ENCODE measurements around the gene TGFBI.
A peak's percentile ranks its signal among the peaks of the same experiment; 100 is the strongest.

Gene TGFBI

GRCh38 chr5:136026636-136027035, 2.2 kb upstream of the TGFBI start:
- no peaks in the 10 kb centered on the region for H3K9me3 ChIP-seq (ENCODE audit: control insufficient read depth, low read length)
- no peak overlapping the region for H3K27ac ChIP-seq (ENCODE audit: low read depth, low read length, severe bottlenecking)
- no peak overlapping the region for H3K4me3 ChIP-seq (ENCODE audit: extremely low read depth, insufficient read depth, low read length, poor library complexity, severe bottlenecking)
- 86 to 98% methylated on average over 3 of the region's 3 CpGs for WGBS, 2 experiments (ENCODE audit: insufficient coverage in 2 of 2)
- peaks cover 13% of the 10 kb centered on the region for H3K36me3 ChIP-seq (ENCODE audit: control insufficient read depth, insufficient read depth, low read length)
- peaks cover 38% of the 10 kb centered on the region for H3K4me1 ChIP-seq (ENCODE audit: control insufficient read depth, insufficient read depth, low read length, poor library complexity, severe bottlenecking)

- Histone ChIP-seq H3K36me3 (ENCODE audit: control insufficient read depth, insufficient read depth, low read length) (peaks cover 20% of the 10 kb centered on the region), H3K9me3 (ENCODE audit: control insufficient read depth, low read length) (no peaks in the 10 kb centered on the region), H3K27ac (ENCODE audit: low read depth, low read length, severe bottlenecking) (no peak overlapping the region), H3K4me1 (ENCODE audit: control insufficient read depth, insufficient read depth, low read length, poor library complexity, severe bottlenecking) (peaks cover 45% of the 10 kb centered on the region), H3K4me3 (ENCODE audit: extremely low read depth, insufficient read depth, low read length, poor library complexity, severe bottlenecking) (no peak overlapping the region)
- 85 to 96% methylated on average over 4 of the region's 4 CpGs for WGBS, 2 experiments (ENCODE audit: insufficient coverage in 2 of 2)
These were observed 1.5 kb upstream of the TGFBI start for GRCh38 chr5:136027311-136027710.

GRCh38 chr5:136028090-136028489, 698 bp upstream of the TGFBI start:
- no peaks in the 10 kb centered on the region for H3K9me3 ChIP-seq (ENCODE audit: control insufficient read depth, low read length)
- H3K27ac ChIP-seq (ENCODE audit: low read depth, low read length, severe bottlenecking), result no peak overlapping the region
- H3K36me3 ChIP-seq (ENCODE audit: control insufficient read depth, insufficient read depth, low read length), result peaks cover 27% of the 10 kb centered on the region
- peaks cover 51% of the 10 kb centered on the region for H3K4me1 ChIP-seq (ENCODE audit: control insufficient read depth, insufficient read depth, low read length, poor library complexity, severe bottlenecking)
- peak overlapping the region; percentile 51 for H3K4me3 ChIP-seq (ENCODE audit: extremely low read depth, insufficient read depth, low read length, poor library complexity, severe bottlenecking)
- WGBS, 2 experiments (ENCODE audit: insufficient coverage in 2 of 2), result no CpG with 5 or more reads among the region's 3 CpGs

- H3K9me3 ChIP-seq (ENCODE audit: control insufficient read depth, low read length), result no peaks in the 10 kb centered on the region
- WGBS, 2 experiments (ENCODE audit: insufficient coverage in 2 of 2), result 90 to 93% methylated on average over 2 of the region's 2 CpGs
- peak overlapping the region; percentile 51 for H3K4me3 ChIP-seq (ENCODE audit: extremely low read depth, insufficient read depth, low read length, poor library complexity, severe bottlenecking)
- H3K4me1 ChIP-seq (ENCODE audit: control insufficient read depth, insufficient read depth, low read length, poor library complexity, severe bottlenecking), result peaks cover 50% of the 10 kb centered on the region
- no peak overlapping the region for H3K27ac ChIP-seq (ENCODE audit: low read depth, low read length, severe bottlenecking)
- H3K36me3 ChIP-seq (ENCODE audit: control insufficient read depth, insufficient read depth, low read length), result peaks cover 49% of the 10 kb centered on the region
These were observed 1.5 kb downstream of the TGFBI start for GRCh38 chr5:136030252-136030651.

- WGBS, 2 experiments (ENCODE audit: insufficient coverage in 2 of 2), result 91 to 92% methylated on average over 4 to 8 of the region's 8 CpGs
- Histone ChIP-seq H3K27ac (ENCODE audit: low read depth, low read length, severe bottlenecking) (peak overlapping the region; percentile 41), H3K4me1 (ENCODE audit: control insufficient read depth, insufficient read depth, low read length, poor library complexity, severe bottlenecking) (peaks cover 49% of the 10 kb centered on the region)
These were observed 2.3 kb downstream of the TGFBI start for GRCh38 chr5:136030956-136031611.

GRCh38 chr5:136031711-136032110, 2.9 kb downstream of the TGFBI start:
- no peak overlapping the region for H3K4me3 ChIP-seq (ENCODE audit: extremely low read depth, insufficient read depth, low read length, poor library complexity, severe bottlenecking)
- H3K36me3 ChIP-seq (ENCODE audit: control insufficient read depth, insufficient read depth, low read length), result peaks cover 63% of the 10 kb centered on the region
- H3K27ac ChIP-seq (ENCODE audit: low read depth, low read length, severe bottlenecking), result peak overlapping the region; percentile 41
- H3K9me3 ChIP-seq (ENCODE audit: control insufficient read depth, low read length), result no peaks in the 10 kb centered on the region
- whole genome bisulfite sequencing, 2 experiments (ENCODE audit: insufficient coverage in 2 of 2), result 79 to 86% methylated on average over 5 to 6 of the region's 6 CpGs
- H3K4me1 ChIP-seq (ENCODE audit: control insufficient read depth, insufficient read depth, low read length, poor library complexity, severe bottlenecking), result peaks cover 49% of the 10 kb centered on the region

More at GRCh38 chr5:136030956-136031611, 2.3 kb downstream of the TGFBI start:
- no peaks in the 10 kb centered on the region for H3K9me3 ChIP-seq (ENCODE audit: control insufficient read depth, low read length)
- H3K36me3 ChIP-seq (ENCODE audit: control insufficient read depth, insufficient read depth, low read length), result peaks cover 57% of the 10 kb centered on the region
- H3K4me3 ChIP-seq (ENCODE audit: extremely low read depth, insufficient read depth, low read length, poor library complexity, severe bottlenecking), result peak overlapping the region; percentile 11

GRCh38 chr5:136032564-136032963, 3.8 kb downstream of the TGFBI start:
- WGBS, 2 experiments (ENCODE audit: insufficient coverage in 2 of 2), result 89 to 96% methylated on average over 2 of the region's 2 CpGs
- H3K27ac ChIP-seq (ENCODE audit: low read depth, low read length, severe bottlenecking), result no peak overlapping the region
- no peaks in the 10 kb centered on the region for H3K9me3 ChIP-seq (ENCODE audit: control insufficient read depth, low read length)
- H3K36me3 ChIP-seq (ENCODE audit: control insufficient read depth, insufficient read depth, low read length), result peaks cover 71% of the 10 kb centered on the region
- peaks cover 49% of the 10 kb centered on the region for H3K4me1 ChIP-seq (ENCODE audit: control insufficient read depth, insufficient read depth, low read length, poor library complexity, severe bottlenecking)
- no peak overlapping the region for H3K4me3 ChIP-seq (ENCODE audit: extremely low read depth, insufficient read depth, low read length, poor library complexity, severe bottlenecking)

- peaks cover 46% of the 10 kb centered on the region for H3K4me1 ChIP-seq (ENCODE audit: control insufficient read depth, insufficient read depth, low read length, poor library complexity, severe bottlenecking)
- 75 to 100% methylated on average over 1 of the region's 1 CpG for WGBS, 2 experiments (ENCODE audit: insufficient coverage in 2 of 2)
- no peak overlapping the region for H3K27ac ChIP-seq (ENCODE audit: low read depth, low read length, severe bottlenecking)
- H3K9me3 ChIP-seq (ENCODE audit: control insufficient read depth, low read length), result peaks cover 3% of the 10 kb centered on the region
- peaks cover 78% of the 10 kb centered on the region for H3K36me3 ChIP-seq (ENCODE audit: control insufficient read depth, insufficient read depth, low read length)
- no peak overlapping the region for H3K4me3 ChIP-seq (ENCODE audit: extremely low read depth, insufficient read depth, low read length, poor library complexity, severe bottlenecking)
These were observed 4.4 kb downstream of the TGFBI start for GRCh38 chr5:136033234-136033633.

- no peak overlapping the region for H3K27ac ChIP-seq (ENCODE audit: low read depth, low read length, severe bottlenecking)
- WGBS, 2 experiments (ENCODE audit: insufficient coverage in 2 of 2), result 89 to 100% methylated on average over 4 of the region's 5 CpGs
These were observed 5.1 kb downstream of the TGFBI start for GRCh38 chr5:136033848-136034247.

GRCh38 chr5:136034492-136034891, 5.7 kb downstream of the TGFBI start:
- Histone ChIP-seq H3K9me3 (ENCODE audit: control insufficient read depth, low read length) (peaks cover 11% of the 10 kb centered on the region), H3K36me3 (ENCODE audit: control insufficient read depth, insufficient read depth, low read length) (peaks cover 90% of the 10 kb centered on the region), H3K4me3 (ENCODE audit: extremely low read depth, insufficient read depth, low read length, poor library complexity, severe bottlenecking) (no peak overlapping the region), H3K27ac (ENCODE audit: low read depth, low read length, severe bottlenecking) (no peak overlapping the region), H3K4me1 (ENCODE audit: control insufficient read depth, insufficient read depth, low read length, poor library complexity, severe bottlenecking) (peaks cover 45% of the 10 kb centered on the region)
- WGBS, 2 experiments (ENCODE audit: insufficient coverage in 2 of 2), result 100% methylated on average over 1 of the region's 1 CpG

More at GRCh38 chr5:136033848-136034247, 5.1 kb downstream of the TGFBI start:
- Histone ChIP-seq H3K9me3 (ENCODE audit: control insufficient read depth, low read length) (peaks cover 9% of the 10 kb centered on the region), H3K36me3 (ENCODE audit: control insufficient read depth, insufficient read depth, low read length) (peaks cover 84% of the 10 kb centered on the region), H3K4me3 (ENCODE audit: extremely low read depth, insufficient read depth, low read length, poor library complexity, severe bottlenecking) (no peak overlapping the region), H3K4me1 (ENCODE audit: control insufficient read depth, insufficient read depth, low read length, poor library complexity, severe bottlenecking) (peaks cover 41% of the 10 kb centered on the region)

GRCh38 chr5:136034984-136035383, 6.2 kb downstream of the TGFBI start:
- H3K4me3 ChIP-seq (ENCODE audit: extremely low read depth, insufficient read depth, low read length, poor library complexity, severe bottlenecking), result no peak overlapping the region
- H3K27ac ChIP-seq (ENCODE audit: low read depth, low read length, severe bottlenecking), result no peak overlapping the region
- H3K36me3 ChIP-seq (ENCODE audit: control insufficient read depth, insufficient read depth, low read length), result peaks cover 95% of the 10 kb centered on the region
- WGBS, 2 experiments (ENCODE audit: insufficient coverage in 2 of 2), result 93% methylated on average over 2 to 3 of the region's 3 CpGs
- H3K9me3 ChIP-seq (ENCODE audit: control insufficient read depth, low read length), result peaks cover 11% of the 10 kb centered on the region
- H3K4me1 ChIP-seq (ENCODE audit: control insufficient read depth, insufficient read depth, low read length, poor library complexity, severe bottlenecking), result peaks cover 40% of the 10 kb centered on the region
